Adipocyte (in vitro differentiated cells): ENCODE results near the gene ROPN1L.

Source experiments
- DNase-seq: peaks from one replicate; pipeline ENCODE4 v3.0.0-alpha.2; 2015; ENCODE audit warnings: low read depth
- H3K27me3 ChIP-seq: replicated peaks from 2 replicates; pipeline ENCODE4 v1.7.0; 2013; ENCODE audit warnings: mild to moderate bottlenecking, low read length, moderate library complexity; ENCODE audit not compliant: control insufficient read depth, insufficient read depth
- H3K36me3 ChIP-seq: 2 replicates; pipeline ENCODE4 v1.7.0; 2013; ENCODE audit warnings: low read length, mild to moderate bottlenecking, moderate library complexity; ENCODE audit not compliant: control insufficient read depth, insufficient read depth, severe bottlenecking
- H3K4me1 ChIP-seq: 2 replicates; pipeline ENCODE4 v1.7.0; 2013; ENCODE audit warnings: mild to moderate bottlenecking, low read length, moderate library complexity; ENCODE audit not compliant: control insufficient read depth, insufficient read depth
- H3K4me3 ChIP-seq: 2 replicates; pipeline ENCODE4 v1.7.0; 2013; ENCODE audit warnings: mild to moderate bottlenecking, low read length, moderate library complexity
- H3K9ac ChIP-seq: 2 replicates; pipeline ENCODE4 v1.7.0; 2013; ENCODE audit warnings: mild to moderate bottlenecking, low read length, moderate library complexity
- H3K9me3 ChIP-seq: 2 replicates; pipeline ENCODE4 v1.7.0; 2013; ENCODE audit warnings: mild to moderate bottlenecking, low read length, moderate library complexity; ENCODE audit not compliant: control insufficient read depth

Gene ROPN1L

GRCh38 chr5:10410662-10411061 is 31.0 kb upstream of the ROPN1L start:
- no peak overlapping the region for H3K9ac ChIP-seq
- H3K4me1 ChIP-seq = no peaks in the 10 kb centered on the region
- peaks cover 94% of the 10 kb centered on the region for H3K36me3 ChIP-seq
- H3K4me3 ChIP-seq = no peak overlapping the region
- H3K9me3 ChIP-seq = no peaks in the 10 kb centered on the region
- no peak for DNase-seq
- no peaks in the 10 kb centered on the region for H3K27me3 ChIP-seq

DNA sequence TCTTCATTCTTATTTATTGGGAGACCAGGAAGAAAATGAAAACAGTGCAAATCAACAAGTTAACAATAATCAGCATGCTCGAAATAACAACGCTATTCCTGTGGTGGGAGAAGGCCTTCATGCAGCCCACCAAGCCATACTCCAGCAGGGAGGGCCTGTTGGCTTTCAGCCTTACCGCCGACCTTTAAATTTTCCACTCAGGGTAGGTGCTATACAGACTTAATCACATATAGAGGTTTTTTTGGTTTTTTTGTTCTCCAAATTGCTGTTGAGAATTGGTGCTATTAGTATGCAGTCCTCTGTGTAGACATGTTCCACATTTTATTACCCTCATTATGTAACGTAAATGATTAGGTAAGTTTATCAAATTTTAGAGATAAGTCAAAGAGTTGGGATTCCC is 30.3 kb upstream of the ROPN1L start:
- DNase-seq = no peak
- no peak overlapping the region for H3K4me3 ChIP-seq
- H3K27me3 ChIP-seq = no peaks in the 10 kb centered on the region
- H3K9me3 ChIP-seq = no peaks in the 10 kb centered on the region
- peaks cover 94% of the 10 kb centered on the region for H3K36me3 ChIP-seq
- no peak overlapping the region for H3K9ac ChIP-seq
- no peaks in the 10 kb centered on the region for H3K4me1 ChIP-seq

- Histone ChIP-seq H3K4me3 (no peak overlapping the region), H3K36me3 (peaks cover 91% of the 10 kb centered on the region)
These were observed 24.8 kb upstream of the ROPN1L start for GRCh38 chr5:10416868-10417267.

DNA sequence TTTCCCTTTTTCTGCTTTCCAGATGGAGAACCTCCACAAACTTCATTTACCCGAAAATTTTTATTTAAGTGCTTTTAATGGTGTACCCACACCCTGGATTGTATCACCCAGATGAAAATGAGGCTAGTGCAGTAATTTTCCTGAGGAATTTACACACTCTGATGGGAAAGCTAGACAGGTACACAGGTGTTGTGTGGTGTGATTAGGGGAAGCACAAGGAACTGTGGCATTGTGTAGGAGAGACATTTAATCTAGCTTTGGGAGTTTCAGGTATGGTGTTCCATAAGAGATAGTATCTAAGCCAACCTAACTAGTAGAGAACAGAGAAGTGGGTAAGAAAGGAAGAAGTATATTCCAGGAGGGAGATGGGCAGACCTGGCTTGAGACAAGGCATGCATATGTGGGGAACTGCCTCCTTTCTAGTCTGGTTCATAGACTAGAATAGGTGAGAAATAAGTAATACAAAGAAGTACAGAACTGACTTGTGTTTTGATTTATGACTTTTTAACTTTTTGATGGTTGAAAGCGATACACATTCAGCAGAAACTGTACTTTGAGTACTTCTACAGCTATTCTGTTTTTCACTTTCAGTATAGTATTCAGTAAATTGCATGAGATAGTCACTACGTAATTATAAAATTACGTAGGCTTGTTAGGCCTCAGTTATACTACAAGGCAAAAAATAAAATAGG is 22.9 kb upstream of the ROPN1L start:
- H3K9ac ChIP-seq = no peak overlapping the region
- H3K9me3 ChIP-seq = no peaks in the 10 kb centered on the region
- H3K4me1 ChIP-seq = peaks cover 14% of the 10 kb centered on the region
- no peaks in the 10 kb centered on the region for H3K27me3 ChIP-seq
- H3K36me3 ChIP-seq = peaks cover 81% of the 10 kb centered on the region
- no peak overlapping the region for H3K4me3 ChIP-seq
- DNase-seq = no peak

More at GRCh38 chr5:10416868-10417267, 24.8 kb upstream of the ROPN1L start:
- H3K9ac ChIP-seq = no peak overlapping the region
- no peaks in the 10 kb centered on the region for H3K9me3 ChIP-seq
- H3K4me1 ChIP-seq = peaks cover 14% of the 10 kb centered on the region
- no peaks in the 10 kb centered on the region for H3K27me3 ChIP-seq
- DNase-seq = no peak

DNA sequence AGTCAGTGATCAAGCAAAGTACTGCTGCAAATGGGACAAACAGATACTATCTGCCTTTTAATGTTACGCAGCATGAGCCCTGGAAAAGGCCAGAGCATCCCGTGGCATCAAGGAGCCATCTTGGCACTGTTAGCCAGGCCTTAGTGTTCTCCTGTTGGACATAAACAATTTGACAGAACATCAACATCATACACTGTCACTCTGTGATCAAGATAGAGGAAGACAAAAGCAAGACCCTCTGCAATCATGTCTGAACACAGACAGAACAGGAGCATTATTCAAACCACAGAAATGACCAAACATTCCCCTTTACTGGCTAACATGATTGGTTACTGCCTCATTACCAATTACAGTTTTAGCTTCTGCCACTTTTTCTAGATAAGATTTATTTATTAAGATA is 21.2 kb upstream of the ROPN1L start:
- Histone ChIP-seq H3K9me3 (no peaks in the 10 kb centered on the region), H3K36me3 (peaks cover 74% of the 10 kb centered on the region), H3K9ac (no peak overlapping the region), H3K4me3 (no peak overlapping the region), H3K27me3 (no peaks in the 10 kb centered on the region), H3K4me1 (peaks cover 14% of the 10 kb centered on the region)
- DNase-seq = no peak

- peak; percentile 50 for DNase-seq
- H3K27me3 ChIP-seq = no peaks in the 10 kb centered on the region
- no peaks in the 10 kb centered on the region for H3K9me3 ChIP-seq
- H3K9ac ChIP-seq = no peak overlapping the region
- H3K4me1 ChIP-seq = peaks cover 14% of the 10 kb centered on the region
- no peak overlapping the region for H3K4me3 ChIP-seq
- H3K36me3 ChIP-seq = peaks cover 72% of the 10 kb centered on the region
These were observed 20.7 kb upstream of the ROPN1L start for GRCh38 chr5:10420932-10421331.

- Histone ChIP-seq H3K4me3 (no peak overlapping the region), H3K9me3 (no peaks in the 10 kb centered on the region), H3K4me1 (peaks cover 14% of the 10 kb centered on the region), H3K27me3 (no peaks in the 10 kb centered on the region), H3K9ac (no peak overlapping the region), H3K36me3 (peaks cover 72% of the 10 kb centered on the region)
- no peak for DNase-seq
These were observed 19.6 kb upstream of the ROPN1L start for GRCh38 chr5:10421896-10422691.

- Histone ChIP-seq H3K9ac (no peak overlapping the region), H3K27me3 (no peaks in the 10 kb centered on the region), H3K9me3 (no peaks in the 10 kb centered on the region), H3K36me3 (peaks cover 72% of the 10 kb centered on the region), H3K4me3 (no peak overlapping the region), H3K4me1 (peaks cover 14% of the 10 kb centered on the region)
- DNase-seq = no peak
These were observed 18.7 kb upstream of the ROPN1L start for GRCh38 chr5:10423022-10423421.

- H3K36me3 ChIP-seq = peaks cover 70% of the 10 kb centered on the region
- DNase-seq = peak; percentile 71
- no peaks in the 10 kb centered on the region for H3K27me3 ChIP-seq
These were observed 17.5 kb upstream of the ROPN1L start for GRCh38 chr5:10424124-10424731.

DNA sequence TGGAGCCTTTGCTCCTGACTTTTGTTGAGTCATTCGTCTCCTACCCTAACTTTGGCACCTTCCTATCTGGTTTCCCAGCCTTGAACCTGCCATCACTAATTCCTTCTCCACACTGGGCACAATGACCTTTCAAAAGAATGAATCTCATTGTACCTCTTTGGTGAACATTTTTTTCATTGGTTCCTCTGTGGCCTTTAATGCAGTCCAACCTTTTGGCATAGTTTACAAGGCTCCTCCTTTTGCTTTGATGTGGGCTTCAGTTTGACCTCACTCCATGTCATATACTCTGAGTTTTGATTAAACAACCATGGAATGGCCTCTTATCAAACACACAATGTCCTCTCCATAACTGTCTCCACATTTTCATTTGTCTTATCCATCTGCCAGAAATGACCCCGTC is 14.5 kb upstream of the ROPN1L start:
- Histone ChIP-seq H3K36me3 (peaks cover 76% of the 10 kb centered on the region), H3K9me3 (no peaks in the 10 kb centered on the region), H3K9ac (no peak overlapping the region), H3K27me3 (no peaks in the 10 kb centered on the region), H3K4me3 (no peak overlapping the region), H3K4me1 (no peaks in the 10 kb centered on the region)
- no peak for DNase-seq

More at GRCh38 chr5:10424124-10424731, 17.5 kb upstream of the ROPN1L start:
- Histone ChIP-seq H3K9me3 (no peaks in the 10 kb centered on the region), H3K4me3 (no peak overlapping the region), H3K9ac (peak overlapping the region; percentile 1), H3K4me1 (peaks cover 14% of the 10 kb centered on the region)

- Histone ChIP-seq H3K9ac (no peak overlapping the region), H3K9me3 (no peaks in the 10 kb centered on the region), H3K4me3 (no peak overlapping the region), H3K4me1 (no peaks in the 10 kb centered on the region), H3K36me3 (peaks cover 75% of the 10 kb centered on the region), H3K27me3 (no peaks in the 10 kb centered on the region)
- no peak for DNase-seq
These were observed 13.7 kb upstream of the ROPN1L start for GRCh38 chr5:10427978-10428377.
